GM12878 (cell line): Measurements from ENCODE around the gene MLEC. TPM values are rescaled to one million over a fixed set of nuclear protein-coding genes. Genes with fewer than 3 reads are reported as not detected.

Source experiments
- ATAC-seq: fragments of 200-7000 bp; cut with Tn5 transposase; 3 replicates; pipeline ENCODE4 v1.9.1; 2020; ENCODE audit warnings: mild to moderate bottlenecking, moderate library complexity
- BruUV-seq: library from RNA; stranded (reverse); fragments of 400-500 nt; replicated peaks from 2 replicates; lab custom pipeline; 2021; lab: Mats Ljungman, UMichigan
- CTCF ChIA-PET: fragments of 300-600 bp; sonication (Branson Sonifier 250); formaldehyde crosslinking; extraction: SDS; loops from one replicate; lab custom pipeline; 2021; ENCODE audit warnings: inconsistent platforms; lab: Yijun Ruan, JAX
- POLR2A ChIA-PET: fragments of 350-600 bp; formaldehyde crosslinking; extraction: SDS; loops from one replicate; lab custom pipeline; 2021; ENCODE audit warnings: inconsistent platforms; lab: Charles Lee
- RAD21 ChIA-PET: fragments of 300-600 bp; sonication (Branson Sonifier 250); formaldehyde crosslinking; loops from one replicate; lab custom pipeline; 2023; ENCODE audit warnings: antibody characterized with exemption; ENCODE audit not compliant: unreplicated experiment; lab: Charles Lee
- SMC1A ChIA-PET: fragments of 300-600 bp; sonication (Branson Sonifier 250); formaldehyde crosslinking; loops from one replicate; lab custom pipeline; 2023; ENCODE audit not compliant: unreplicated experiment, uncharacterized antibody; lab: Charles Lee
- DNase-seq: peaks from one replicate; pipeline ENCODE4 v3.0.0-alpha.2; 2011; ENCODE audit warnings: low read depth, low spot score
- FAIRE-seq: peaks from 3 replicates; lab custom pipeline; 2011; peaks lifted over from hg19 to GRCh38; lab: Jason Lieb, UNC
- H2AFZ ChIP-seq: 2 replicates; pipeline ENCODE4 v1.6.0; 2011; ENCODE audit warnings: low read depth, low read length, control low read depth; ENCODE audit not compliant: control insufficient read depth
- H3K27ac ChIP-seq: 2 replicates; pipeline ENCODE4 v1.5.1; 2011; ENCODE audit warnings: control low read depth; ENCODE audit not compliant: control insufficient read depth, insufficient read depth
- H3K27me3 ChIP-seq, 2 experiments: replicated peaks in 1 of 2; 2 replicates each; pipeline versions ENCODE4 v1.6.0 to v1.6.1; 2011; ENCODE audit warnings: low read length in 1 of 2; ENCODE audit not compliant: control insufficient read depth in 2 of 2, insufficient read depth in 2 of 2
- H3K36me3 ChIP-seq, 2 experiments: 2 replicates each; pipeline ENCODE4 v1.5.1; 2011; ENCODE audit warnings: low read length in 1 of 2; ENCODE audit not compliant: control insufficient read depth in 2 of 2, insufficient read depth in 2 of 2
- H3K4me1 ChIP-seq: 2 replicates; pipeline ENCODE4 v1.6.1; 2011; ENCODE audit warnings: mild to moderate bottlenecking, low read length, moderate library complexity, mixed read lengths; ENCODE audit not compliant: control insufficient read depth, insufficient read depth
- H3K4me2 ChIP-seq: 2 replicates; pipeline ENCODE4 v1.6.0; 2011; ENCODE audit warnings: control low read depth; ENCODE audit not compliant: control insufficient read depth, insufficient read depth
- H3K4me3 ChIP-seq: fragments of 200-600 bp; sonication (generic); 2 replicates; pipeline ENCODE4 v1.5.1; 2016
- H3K79me2 ChIP-seq: 2 replicates; pipeline ENCODE4 v1.6.0; 2011; ENCODE audit warnings: low read length; ENCODE audit not compliant: control insufficient read depth, insufficient read depth
- H3K9ac ChIP-seq: 2 replicates; pipeline ENCODE4 v1.8.0; 2011; ENCODE audit warnings: low read length, control low read depth, mixed read lengths; ENCODE audit not compliant: control insufficient read depth, insufficient read depth
- H3K9me3 ChIP-seq: replicated peaks from 3 replicates; pipeline ENCODE4 v1.5.1; 2011; ENCODE audit warnings: mild to moderate bottlenecking, low read length; ENCODE audit not compliant: control insufficient read depth, insufficient read depth
- H4K20me1 ChIP-seq: 2 replicates; pipeline ENCODE4 v1.6.0; 2011; ENCODE audit not compliant: control insufficient read depth, insufficient read depth
- ATF2 ChIP-seq: IDR thresholded peaks from 2 replicates; pipeline ENCODE4 v1.6.1; 2012; ENCODE audit warnings: low read length, inconsistent platforms
- ELK1 ChIP-seq: IDR thresholded peaks from 2 replicates; pipeline ENCODE4 v1.6.1; 2012; ENCODE audit warnings: low read depth, low read length, improper control_type of control experiment
- EZH2 ChIP-seq: IDR thresholded peaks from 2 replicates; pipeline ENCODE4 v1.6.1; 2012; ENCODE audit warnings: low read depth, mild to moderate bottlenecking, control low read depth, inconsistent platforms, low read length, borderline replicate concordance; ENCODE audit not compliant: control insufficient read depth
- HDAC6 ChIP-seq: fragments of 200-600 bp; sonication (generic); IDR thresholded peaks from one replicate; pipeline ENCODE4 v1.8.0; 2017; ENCODE audit warnings: antibody characterized with exemption; ENCODE audit not compliant: unreplicated experiment
- HSF1 ChIP-seq: fragments of 150-350 bp; IDR thresholded peaks from 2 replicates; pipeline ENCODE4 v1.6.1; 2014; ENCODE audit warnings: mild to moderate bottlenecking, low read depth, low read length
- SMAD5 ChIP-seq: IDR thresholded peaks from 2 replicates; pipeline ENCODE4 v1.6.1; 2016; ENCODE audit warnings: antibody characterized with exemption, low read depth
- TARDBP ChIP-seq: IDR thresholded peaks from 2 replicates; pipeline ENCODE4 v1.6.1; 2016; ENCODE audit warnings: borderline replicate concordance
- TCF3 ChIP-seq: IDR thresholded peaks from 2 replicates; pipeline ENCODE4 v1.6.1; 2012; ENCODE audit warnings: low read depth, mild to moderate bottlenecking, low read length, borderline replicate concordance; ENCODE audit not compliant: insufficient read depth
- YY1 ChIP-seq: IDR thresholded peaks from 2 replicates; pipeline ENCODE4 v1.6.1; 2011; ENCODE audit warnings: low read depth, mild to moderate bottlenecking, low read length
- ZNF217 ChIP-seq: fragments of 450-650 bp; IDR thresholded peaks from 2 replicates; pipeline ENCODE4 v1.6.1; 2017; ENCODE audit warnings: antibody characterized with exemption, mild to moderate bottlenecking
- ZNF687 ChIP-seq: fragments of 450-650 bp; IDR thresholded peaks from 2 replicates; pipeline ENCODE4 v1.6.1; 2017; ENCODE audit warnings: mild to moderate bottlenecking, moderate library complexity
- WGBS: methylation state at CpG from one replicate; pipeline ENCODE4 v1.1.6; 2016; ENCODE audit warnings: low lambda C conversion rate; ENCODE audit not compliant: insufficient replicate concordance, insufficient coverage; ENCODE audit errors: missing lambda C conversion rate; 5-methylcytosine and 5-hydroxymethylcytosine counted together
- in situ Hi-C: fragments of 300-500 bp; cut with MboI; formaldehyde crosslinking; loops from 9 replicates; pipeline ENCODE4 v1.14.3; 2018; ENCODE audit warnings: mixed read lengths
- intact Hi-C: fragments of 100-400 bp; cut with micrococcal nuclease; formaldehyde crosslinking; loops from one replicate; pipeline ENCODE4 v1.14.2; 2022; ENCODE audit not compliant: unreplicated experiment
- polyA plus RNA-seq, 11 experiments: library from polyadenylated mRNA; depleted of rRNA in 4 of 11; unstranded in 6 of 11; stranded (reverse) in 5 of 11; fragments of >200 nt; fragmentation: Nextera tagmentation in 4 of 11; fragmentation: Illumina TruSeq in 1 of 11; extraction: Ambion mirVana in 4 of 11; extraction: Trizol in 1 of 11; gene quantifications; 1 replicate in 1 of 11; 2 replicates in 10 of 11; pipeline versions ENCODE4 v1.2.1 to v1.2.3, GENCODE V29; 2011 to 2016; ENCODE audit warnings: inconsistent platforms in 2 of 11, missing spikeins in 2 of 11, low read depth in 1 of 11
- total RNA-seq, 4 experiments: library from RNA; depleted of rRNA in 3 of 4; stranded (reverse); fragments of >200 nt in 3 of 4; fragmentation: Illumina TruSeq in 1 of 4; extraction: Trizol in 1 of 4; gene quantifications; 2 replicates each; pipeline versions ENCODE4 v1.2.1 to v1.2.3, GENCODE V29; 2013 to 2021

The MLEC gene
- total and polyA plus RNA-seq, 10 of the 15 experiments (the other 5 are each of a cell fraction or from before 2014, with no cell fraction given): 26.7 to 172 (median 103) TPM

- no peak for FAIRE-seq
- Histone ChIP-seq H3K36me3 (no peaks in the 10 kb centered on the region), H3K4me1 (peaks cover 34% of the 10 kb centered on the region), H4K20me1 (no peaks in the 10 kb centered on the region), H3K4me2 (no peak overlapping the region), H3K9me3 (peaks cover 3% of the 10 kb centered on the region; the same call in 2 of the 3 replicates), H3K4me3 (no peak overlapping the region), H3K27ac (peak overlapping the region; percentile 46; the same call in 1 of the 2 replicates), H3K79me2 (no peaks in the 10 kb centered on the region), H2AFZ (no peak overlapping the region), H3K9ac (no peak overlapping the region), H3K27me3 (no peaks in the 10 kb centered on the region)
- no peak; the same call in 2 of the 3 replicates for ATAC-seq
- in situ Hi-C loops: no loop called here
- DNase-seq: no peak
- POLR2A ChIA-PET: interaction anchor here (0.5 to 5.7 kb wide), 7 partner anchors 10 to 1136 kb away, joined by 3 to 57 read pairs (median 5); partner anchors contain the start of gene MLEC
- WGBS: 32% methylated on average over 20 of the region's 20 CpGs
- RAD21 ChIA-PET: interaction anchor here (0.9 to 4.0 kb wide), 8 partner anchors 11 to 271 kb away, joined by 3 to 54 read pairs (median 8); partner anchors contain the start of genes MLEC, POP5 and UNC119B
- intact Hi-C loops: no loop called here
- no TSS peak for BruUV-seq
- SMC1A ChIA-PET: interaction anchor here (1.1 to 18.2 kb wide), 7 partner anchors 7 to 22 kb away, joined by 4 to 149 read pairs (median 23); partner anchors contain the start of gene MLEC
- CTCF ChIA-PET: interaction anchor here (0.9 to 9.7 kb wide), 5 partner anchors 11 to 26 kb away, joined by 3 to 184 read pairs (median 6); no protein-coding TSS in a partner anchor
- TF ChIP-seq HDAC6 (no peak), TARDBP (no peak), ZNF217 (no peak), SMAD5 (no peak), ZNF687 (no peak), ATF2 (no peak), ELK1 (no peak), EZH2 (no peak), TCF3 (no peak), YY1 (no peak), HSF1 (no peak)
Measured at GRCh38 chr12:120668091-120668867, 18.7 kb upstream of the MLEC start.
